Midbrain (tissue), 1 donor: ENCODE results near the gene MN1.
A peak's percentile ranks its signal among the peaks of the same experiment; 100 is the strongest.

Experiments used
- DNase-seq: peaks from one replicate; lab custom pipeline; 2025; lab: John Stamatoyannopoulos, UW

The MN1 gene

DNA sequence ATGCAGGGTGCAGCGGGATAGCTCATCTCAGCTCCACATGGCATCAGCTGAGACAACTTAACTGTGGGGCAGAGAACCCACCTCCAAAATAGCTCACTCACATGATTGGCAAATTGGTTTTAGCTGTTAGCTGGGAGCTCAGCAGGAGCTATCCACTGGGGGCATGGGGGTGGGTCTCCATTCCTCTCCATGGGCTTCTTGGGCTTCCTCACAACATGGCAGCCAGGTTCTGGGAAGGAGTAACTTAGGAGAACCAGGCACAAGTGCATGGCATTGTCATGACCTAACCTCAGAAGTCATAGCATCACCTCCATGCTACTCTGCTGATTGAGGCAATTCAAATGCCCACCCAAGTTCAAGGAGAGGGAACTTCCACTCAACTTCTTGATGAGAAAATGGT lies 85.5 kb downstream of the MN1 start:
- no peak for DNase-seq

- peak; percentile 87 for DNase-seq
These were observed 86.5 kb downstream of the MN1 start for GRCh38 chr22:27715106-27715505.

GRCh38 chr22:27714068-27714467 lies 87.5 kb downstream of the MN1 start:
- DNase-seq: no peak

DNA sequence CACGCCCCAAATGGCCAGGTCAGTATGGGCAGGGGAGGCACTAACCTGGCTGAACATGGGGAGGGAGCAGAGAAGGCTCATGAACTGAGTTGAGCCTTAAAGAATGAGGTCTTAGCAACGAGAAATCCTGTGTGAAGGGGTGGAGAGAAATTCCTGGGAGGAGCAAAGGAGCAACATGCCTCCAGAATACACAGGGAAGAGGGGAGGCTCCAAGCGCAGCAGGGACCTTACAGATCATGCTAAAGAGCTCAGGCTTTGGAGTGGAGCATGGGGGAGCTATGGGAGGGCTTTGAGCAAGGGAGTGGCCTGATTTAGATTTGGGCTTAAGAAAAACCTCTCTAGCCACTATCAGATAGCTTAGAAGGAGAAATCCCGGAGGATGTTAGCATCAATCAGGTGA lies 88.1 kb downstream of the MN1 start:
- DNase-seq: no peak

- DNase-seq: no peak
These were observed 89.8 kb downstream of the MN1 start for GRCh38 chr22:27711756-27712155.

DNA sequence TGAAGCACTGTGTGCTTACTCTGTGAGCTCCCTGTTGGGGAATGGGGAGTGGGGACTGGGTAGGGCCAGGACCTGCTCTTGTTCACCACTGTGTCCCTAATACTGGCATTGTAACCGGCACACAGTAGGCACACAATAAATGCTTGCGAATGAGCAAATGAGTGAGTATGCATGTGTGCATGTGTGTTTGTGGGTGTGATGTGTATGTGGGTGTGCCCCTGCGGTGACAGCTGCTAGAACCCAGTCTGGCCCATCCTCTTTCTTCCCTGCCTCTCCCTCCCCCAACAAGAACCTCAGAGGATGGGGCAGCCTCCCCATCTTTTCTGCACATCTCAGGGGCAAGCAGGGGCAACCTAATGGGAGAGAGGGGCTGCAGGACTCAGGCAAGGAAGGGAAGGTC lies 90.5 kb downstream of the MN1 start:
- DNase-seq: no peak

DNA sequence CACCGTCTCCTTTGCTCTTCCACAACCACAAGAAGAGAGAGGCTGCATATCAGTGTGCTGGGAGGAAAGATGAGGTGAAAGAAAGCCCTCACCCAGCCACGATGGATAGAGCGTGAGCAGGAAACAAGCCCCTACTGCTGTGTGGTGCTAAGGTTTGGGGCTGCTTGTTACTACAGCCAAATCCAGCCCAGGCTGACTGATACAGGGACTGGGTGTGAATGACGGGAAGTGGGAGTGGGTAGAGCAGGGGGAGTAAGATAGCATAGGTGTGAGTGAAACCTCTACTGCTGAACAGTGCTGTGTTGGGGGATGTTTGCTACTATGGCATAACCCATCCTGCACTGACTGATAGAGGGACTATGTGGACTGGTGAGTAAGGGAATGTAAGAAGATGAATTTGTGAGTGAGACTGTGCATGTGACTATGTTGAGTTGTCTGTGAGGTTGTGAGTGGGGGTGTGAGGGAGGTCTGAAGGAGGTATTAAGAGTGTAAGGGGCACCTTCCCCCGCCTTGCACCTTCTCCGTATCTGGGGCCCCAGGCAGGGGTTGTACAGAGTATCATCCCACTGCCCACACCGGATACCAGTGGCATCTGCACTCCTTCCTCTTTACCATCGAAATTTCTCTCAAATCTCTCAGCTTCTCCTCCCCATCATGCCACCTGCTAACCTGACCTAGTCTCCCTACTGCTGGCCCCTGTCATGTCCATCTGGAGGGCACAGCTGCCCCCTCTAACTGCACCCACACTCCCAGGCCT lies 91.5 kb downstream of the MN1 start:
- no peak for DNase-seq

- DNase-seq: no peak
These were observed 95.1 kb downstream of the MN1 start for GRCh38 chr22:27706489-27706888.

GRCh38 chr22:27705408-27706080 lies 96.0 kb downstream of the MN1 start:
- no peak for DNase-seq

DNA sequence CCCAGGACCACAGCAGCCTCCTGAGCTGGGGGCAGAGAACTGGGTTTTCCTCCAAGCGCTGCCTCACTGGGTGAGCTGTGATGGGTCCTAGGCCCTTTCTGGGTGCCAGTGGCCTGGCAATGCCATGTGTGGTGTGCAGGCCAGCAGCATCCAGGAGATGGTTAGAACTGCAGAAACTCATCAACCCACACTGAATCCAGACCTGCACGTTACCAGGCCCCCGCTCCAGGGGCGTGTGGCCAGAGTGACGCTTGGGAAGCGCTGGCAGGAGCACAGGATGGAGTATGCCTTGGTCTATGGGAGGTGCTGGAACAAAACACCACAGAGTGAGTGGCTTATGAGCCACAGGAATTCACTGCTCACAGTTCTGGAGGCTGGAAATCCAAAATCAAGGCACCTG lies 97.0 kb downstream of the MN1 start:
- DNase-seq: no peak

GRCh38 chr22:27699383-27700019 lies 102.1 kb downstream of the MN1 start:
- no peak for DNase-seq

GRCh38 chr22:27698813-27699212 lies 102.7 kb downstream of the MN1 start:
- no peak for DNase-seq
